Stimulated activated CD4-positive, alpha-beta T cell treated with anti-CD3 and anti-CD28 coated beads, Interleukin-2, amount 100 ng/mL, for 24 hours (primary cell): ENCODE data around the gene ALDH1B1.
"Not testable (repeated sequence)": the region's sequence is repeated elsewhere in the genome, so short reads cannot be mapped to it uniquely, and the experiment has no call there.

Source experiments
- DNase-seq, 2 donors: peaks; one replicate each; pipeline ENCODE4 v3.0.0-alpha.2; 2020

ALDH1B1 gene

GRCh38 chr9:38362852-38363588 lies 29.5 kb upstream of the ALDH1B1 start:
- DNase-seq: peak in 1 of 2 donors; percentile 13

GRCh38 chr9:38363589-38363925 lies 28.9 kb upstream of the ALDH1B1 start:
- no peak for DNase-seq

GRCh38 chr9:38367898-38368297 lies 24.6 kb upstream of the ALDH1B1 start:
- DNase-seq: no peak

- DNase-seq: no peak
Observed at GRCh38 chr9:38368731-38369130, 23.8 kb upstream of the ALDH1B1 start.

GRCh38 chr9:38370176-38370575 lies 22.3 kb upstream of the ALDH1B1 start:
- no peak for DNase-seq

GRCh38 chr9:38371495-38371894 lies 21.0 kb upstream of the ALDH1B1 start:
- DNase-seq: no peak

- DNase-seq: no peak
Observed at GRCh38 chr9:38372762-38373619, 19.5 kb upstream of the ALDH1B1 start.

GRCh38 chr9:38373679-38374078 lies 18.8 kb upstream of the ALDH1B1 start:
- no peak for DNase-seq

- DNase-seq: no peak
Observed at GRCh38 chr9:38374847-38375571, 17.5 kb upstream of the ALDH1B1 start.

GRCh38 chr9:38375572-38375963 lies 16.9 kb upstream of the ALDH1B1 start:
- no peak for DNase-seq

GRCh38 chr9:38376021-38376670 lies 16.4 kb upstream of the ALDH1B1 start:
- no peak for DNase-seq

GRCh38 chr9:38377336-38378083 lies 15.0 kb upstream of the ALDH1B1 start:
- not testable (repeated sequence) for DNase-seq

- no peak for DNase-seq
Observed at GRCh38 chr9:38380230-38380871, 12.2 kb upstream of the ALDH1B1 start.

- DNase-seq: no peak
Observed at GRCh38 chr9:38380872-38381534, 11.5 kb upstream of the ALDH1B1 start.

- DNase-seq: no peak
Observed at GRCh38 chr9:38382141-38382540, 10.4 kb upstream of the ALDH1B1 start.

- DNase-seq: no peak
Observed at GRCh38 chr9:38384990-38385848, 7.3 kb upstream of the ALDH1B1 start.

GRCh38 chr9:38385896-38386295 lies 6.6 kb upstream of the ALDH1B1 start:
- DNase-seq: no peak

- no peak for DNase-seq
Observed at GRCh38 chr9:38386319-38386895, 6.1 kb upstream of the ALDH1B1 start.

- DNase-seq: no peak
Observed at GRCh38 chr9:38387066-38387465, 5.4 kb upstream of the ALDH1B1 start.

- DNase-seq: no peak
Observed at GRCh38 chr9:38387751-38388150, 4.8 kb upstream of the ALDH1B1 start.
